Measurements from ENCODE around the gene EEFSEC.

The EEFSEC gene

DNA sequence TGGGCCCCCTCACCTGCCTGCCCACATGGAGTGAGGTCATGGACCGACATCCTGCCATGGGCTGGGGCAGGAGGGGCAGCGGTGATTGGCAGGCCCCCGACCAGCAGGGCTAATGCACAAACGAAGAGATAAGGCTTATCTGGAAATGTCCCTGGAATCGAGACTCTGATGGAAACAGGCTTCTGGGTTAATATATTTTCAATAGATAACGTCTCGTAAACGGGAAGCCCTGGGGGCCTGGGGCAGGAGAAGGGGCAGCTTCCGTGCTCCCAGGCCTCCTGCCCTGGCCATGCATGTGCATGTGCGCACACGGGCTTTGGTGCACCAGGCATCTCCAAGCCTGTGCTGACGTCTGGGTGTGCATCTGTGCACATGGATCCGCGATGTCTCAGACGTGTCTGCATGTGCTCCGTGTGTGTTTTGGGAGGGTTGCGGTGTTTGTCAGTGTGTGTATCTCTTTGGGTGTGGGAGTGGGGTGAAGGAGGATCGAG is 258.3 kb downstream of the EEFSEC start:
- H3K4me3 ChIP-seq (replicated peaks; ENCODE audit: insufficient read depth, low read length): no peak overlapping the region
- TF ChIP-seq, protein P1, sequence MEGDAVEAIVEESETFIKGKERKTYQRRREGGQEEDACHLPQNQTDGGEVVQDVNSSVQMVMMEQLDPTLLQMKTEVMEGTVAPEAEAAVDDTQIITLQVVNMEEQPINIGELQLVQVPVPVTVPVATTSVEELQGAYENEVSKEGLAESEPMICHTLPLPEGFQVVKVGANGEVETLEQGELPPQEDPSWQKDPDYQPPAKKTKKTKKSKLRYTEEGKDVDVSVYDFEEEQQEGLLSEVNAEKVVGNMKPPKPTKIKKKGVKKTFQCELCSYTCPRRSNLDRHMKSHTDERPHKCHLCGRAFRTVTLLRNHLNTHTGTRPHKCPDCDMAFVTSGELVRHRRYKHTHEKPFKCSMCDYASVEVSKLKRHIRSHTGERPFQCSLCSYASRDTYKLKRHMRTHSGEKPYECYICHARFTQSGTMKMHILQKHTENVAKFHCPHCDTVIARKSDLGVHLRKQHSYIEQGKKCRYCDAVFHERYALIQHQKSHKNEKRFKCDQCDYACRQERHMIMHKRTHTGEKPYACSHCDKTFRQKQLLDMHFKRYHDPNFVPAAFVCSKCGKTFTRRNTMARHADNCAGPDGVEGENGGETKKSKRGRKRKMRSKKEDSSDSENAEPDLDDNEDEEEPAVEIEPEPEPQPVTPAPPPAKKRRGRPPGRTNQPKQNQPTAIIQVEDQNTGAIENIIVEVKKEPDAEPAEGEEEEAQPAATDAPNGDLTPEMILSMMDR (IDR thresholded peaks at IDR 0.05; ENCODE audit: insufficient read depth, low read length): no peak
- TF ChIP-seq SPI1 (IDR thresholded peaks at IDR 0.05; ENCODE audit: borderline replicate concordance, low read depth): no peak
- TF ChIP-seq POLR2AphosphoS5 (IDR thresholded peaks at IDR 0.05; ENCODE audit: low read depth): no peak
- TF ChIP-seq REST (IDR thresholded peaks at IDR 0.05; ENCODE audit: insufficient replicate concordance, low read depth): no peak
- TF ChIP-seq GABPA (IDR thresholded peaks at IDR 0.05; ENCODE audit: low read depth): no peak
- no peak for DNase-seq (ENCODE audit: low read depth in 1 of 2, low spot score in 1 of 2)
- no peaks in the 10 kb centered on the region for H3K27me3 ChIP-seq (ENCODE audit: insufficient read depth, poor library complexity, severe bottlenecking)
- no peak overlapping the region for H3K27ac ChIP-seq (replicated peaks)

DNA sequence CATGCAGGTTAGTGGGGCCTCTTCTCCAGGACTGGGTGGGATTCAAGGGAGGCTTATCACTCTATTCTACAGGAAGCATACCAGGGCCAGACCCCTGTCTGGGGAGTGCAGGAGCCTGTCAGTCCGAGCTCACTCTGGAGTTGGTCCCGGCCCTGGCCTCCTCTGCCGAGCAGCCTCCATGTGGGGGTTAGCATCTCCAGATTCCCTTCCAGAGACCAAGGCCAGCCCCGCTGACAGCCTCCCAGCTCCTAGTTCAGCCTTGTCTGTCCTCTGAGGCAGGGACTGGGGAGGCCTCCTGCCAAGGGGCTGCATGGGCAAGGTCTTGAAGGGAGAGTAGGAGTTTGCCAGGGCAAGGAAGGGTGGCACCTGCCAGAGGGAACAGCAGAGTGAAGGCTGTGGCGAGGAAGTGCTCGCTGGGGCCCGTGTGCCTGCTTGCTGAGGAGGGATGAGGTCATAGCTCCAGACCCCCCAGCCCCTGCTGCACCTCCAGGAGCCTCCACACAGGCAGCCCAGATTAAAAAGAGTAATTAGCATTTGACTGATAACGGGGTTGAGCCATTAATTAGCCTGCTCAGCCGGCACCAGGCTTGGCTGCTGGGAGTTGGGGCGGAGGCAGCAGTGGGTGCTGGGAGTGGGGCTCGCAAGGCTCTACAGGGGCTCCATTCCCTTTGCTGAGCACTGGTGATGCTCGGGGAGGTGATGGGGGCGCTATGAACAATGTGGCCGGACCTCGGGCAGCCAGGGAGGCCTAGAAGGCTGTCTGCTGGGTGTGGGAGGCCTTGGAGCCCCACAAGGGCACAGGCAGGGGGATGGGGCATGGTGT is 259.1 kb downstream of the EEFSEC start:
- Histone ChIP-seq H3K27me3 (ENCODE audit: insufficient read depth, poor library complexity, severe bottlenecking) (no peaks in the 10 kb centered on the region), H3K4me3 (replicated peaks; ENCODE audit: insufficient read depth, low read length) (no peak overlapping the region), H3K27ac (replicated peaks) (no peak overlapping the region)
- TF ChIP-seq GABPA (IDR thresholded peaks at IDR 0.05; ENCODE audit: low read depth) (no peak), REST (IDR thresholded peaks at IDR 0.05; ENCODE audit: insufficient replicate concordance, low read depth) (no peak), SPI1 (IDR thresholded peaks at IDR 0.05; ENCODE audit: borderline replicate concordance, low read depth) (no peak), POLR2AphosphoS5 (IDR thresholded peaks at IDR 0.05; ENCODE audit: low read depth) (no peak)
- TF ChIP-seq, protein P1 (IDR thresholded peaks at IDR 0.05; ENCODE audit: insufficient read depth, low read length): no peak
- no peak for DNase-seq (ENCODE audit: low read depth in 1 of 2, low spot score in 1 of 2)

DNA sequence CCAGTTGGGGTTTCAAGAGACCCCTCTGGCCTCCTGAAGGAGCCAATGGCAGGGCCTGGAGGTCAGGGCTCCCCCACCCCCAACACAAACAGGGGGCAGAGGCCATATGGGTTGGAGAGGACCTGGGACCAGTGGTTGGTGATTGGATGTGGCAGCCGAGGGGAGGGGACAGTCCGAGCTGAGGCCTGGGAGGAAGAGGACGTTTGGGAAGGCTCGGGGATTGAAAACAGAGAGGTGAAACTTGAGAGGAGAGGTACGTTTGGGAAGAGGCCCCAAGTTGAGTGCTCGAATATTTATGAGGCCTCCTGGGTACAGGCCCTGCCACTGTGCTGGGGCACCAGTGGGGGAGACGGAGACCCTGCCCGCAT is 259.7 kb downstream of the EEFSEC start:
- H3K27me3 ChIP-seq (ENCODE audit: insufficient read depth, poor library complexity, severe bottlenecking): no peaks in the 10 kb centered on the region
- DNase-seq (ENCODE audit: low read depth in 1 of 2, low spot score in 1 of 2): no peak
- no peak overlapping the region for H3K4me3 ChIP-seq (replicated peaks; ENCODE audit: insufficient read depth, low read length)
- TF ChIP-seq GABPA (IDR thresholded peaks at IDR 0.05; ENCODE audit: low read depth) (no peak), SPI1 (IDR thresholded peaks at IDR 0.05; ENCODE audit: borderline replicate concordance, low read depth) (no peak), REST (IDR thresholded peaks at IDR 0.05; ENCODE audit: insufficient replicate concordance, low read depth) (no peak), POLR2AphosphoS5 (IDR thresholded peaks at IDR 0.05; ENCODE audit: low read depth) (no peak)
- TF ChIP-seq, protein P1 (IDR thresholded peaks at IDR 0.05; ENCODE audit: insufficient read depth, low read length): no peak
- no peak overlapping the region for H3K27ac ChIP-seq (replicated peaks)

Measured in HL-60 (cell line).